MM.1S (cell line): ENCODE measurements around the gene CCNYL1.

Experiments
- EZH2 ChIP-seq: fragments of 300-600 bp; sonication (generic); optimal IDR thresholded peaks from 2 replicates; pipeline ENCODE3; 2017; ENCODE audit warnings: low read depth, mild to moderate bottlenecking, antibody characterized with exemption, low read length, mixed read lengths
- EZH2phosphoT487 ChIP-seq: fragments of 300-600 bp; sonication (generic); IDR thresholded peaks from 2 replicates; pipeline ENCODE4 v1.6.1; 2018; ENCODE audit warnings: antibody characterized with exemption, low read length
- TF ChIP-seq, protein P1 (sequence below): fragments of 300-600 bp; sonication (generic); IDR thresholded peaks from 2 replicates; pipeline ENCODE4 v1.5.1; 2016; ENCODE audit warnings: antibody characterized with exemption, low read length, mixed read lengths

DNA sequence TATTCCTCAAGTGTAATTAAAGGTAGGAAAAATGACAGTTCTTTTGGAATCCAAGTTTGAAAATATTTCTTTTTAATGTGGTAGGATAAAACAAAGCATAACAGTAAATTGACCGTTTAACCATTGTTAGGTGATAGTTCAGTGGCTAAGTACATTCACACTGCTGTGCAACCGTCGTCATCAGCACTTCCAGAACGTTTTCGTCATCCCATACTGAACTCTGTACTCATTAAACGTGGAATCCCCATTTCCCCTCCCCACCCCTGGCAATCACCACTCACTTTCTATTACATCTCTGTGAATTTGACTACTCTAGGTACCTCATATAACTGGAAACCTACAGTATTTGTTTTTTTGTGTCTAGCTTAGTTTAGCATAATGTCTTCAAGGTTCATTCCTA is 91.2 kb downstream of the CCNYL1 start:
- TF ChIP-seq, protein P1, sequence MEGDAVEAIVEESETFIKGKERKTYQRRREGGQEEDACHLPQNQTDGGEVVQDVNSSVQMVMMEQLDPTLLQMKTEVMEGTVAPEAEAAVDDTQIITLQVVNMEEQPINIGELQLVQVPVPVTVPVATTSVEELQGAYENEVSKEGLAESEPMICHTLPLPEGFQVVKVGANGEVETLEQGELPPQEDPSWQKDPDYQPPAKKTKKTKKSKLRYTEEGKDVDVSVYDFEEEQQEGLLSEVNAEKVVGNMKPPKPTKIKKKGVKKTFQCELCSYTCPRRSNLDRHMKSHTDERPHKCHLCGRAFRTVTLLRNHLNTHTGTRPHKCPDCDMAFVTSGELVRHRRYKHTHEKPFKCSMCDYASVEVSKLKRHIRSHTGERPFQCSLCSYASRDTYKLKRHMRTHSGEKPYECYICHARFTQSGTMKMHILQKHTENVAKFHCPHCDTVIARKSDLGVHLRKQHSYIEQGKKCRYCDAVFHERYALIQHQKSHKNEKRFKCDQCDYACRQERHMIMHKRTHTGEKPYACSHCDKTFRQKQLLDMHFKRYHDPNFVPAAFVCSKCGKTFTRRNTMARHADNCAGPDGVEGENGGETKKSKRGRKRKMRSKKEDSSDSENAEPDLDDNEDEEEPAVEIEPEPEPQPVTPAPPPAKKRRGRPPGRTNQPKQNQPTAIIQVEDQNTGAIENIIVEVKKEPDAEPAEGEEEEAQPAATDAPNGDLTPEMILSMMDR: no peak
- no peak for TF ChIP-seq EZH2
- TF ChIP-seq EZH2phosphoT487: no peak
